T-helper 1 cell treated with Interleukin-12 subunit alpha and Interleukin-12 subunit beta and Interleukin-4 antibody, amounts not matched to agents 30 μg/mL and 1 μg/mL, for 36 hours (primary cell): ENCODE data around the gene UHRF2.
"Not testable (repeated sequence)": the region's sequence is repeated elsewhere in the genome, so short reads cannot be mapped to it uniquely, and the experiment has no call there.

Experiments
- H3K27ac Mint-ChIP-seq: one replicate; pipeline ENCODE4 v1.8.0; 2021; ENCODE audit warnings: mild to moderate bottlenecking, mixed read lengths
- H3K27me3 Mint-ChIP-seq: one replicate; pipeline ENCODE4 v1.8.0; 2021; ENCODE audit warnings: low read depth, mixed read lengths
- H3K36me3 Mint-ChIP-seq: one replicate; pipeline ENCODE4 v1.8.0; 2021; ENCODE audit warnings: low read depth, mixed read lengths
- H3K4me1 Mint-ChIP-seq: one replicate; pipeline ENCODE4 v1.8.0; 2021; ENCODE audit warnings: low read depth, mixed read lengths
- H3K4me3 Mint-ChIP-seq: one replicate; pipeline ENCODE4 v1.8.0; 2021; ENCODE audit warnings: mild to moderate bottlenecking, moderate library complexity, mixed read lengths
- H3K9me3 Mint-ChIP-seq: one replicate; pipeline ENCODE4 v1.8.0; 2021; ENCODE audit warnings: mixed read lengths

UHRF2 gene

GRCh38 chr9:6412487-6413364 is at the start of gene UHRF2:
UHRF2 (plus strand) TSS chr9:6413199; CDS start chr9:6413491, 292 bp downstream.
- Mint-ChIP-seq H3K27ac (peak within 1 kb of the TSS; percentile 93), H3K4me3 (peak within 1 kb of the TSS; percentile 90), H3K27me3 (peaks cover 5% of the 10 kb centered on the region), H3K36me3 (peaks cover 16% of the 10 kb centered on the region), H3K4me1 (peaks cover 41% of the 10 kb centered on the region), H3K9me3 (no peaks in the 10 kb centered on the region)

- no peak overlapping the region for H3K4me3 Mint-ChIP-seq
- peaks cover 19% of the 10 kb centered on the region for H3K9me3 Mint-ChIP-seq
- H3K36me3 Mint-ChIP-seq, result no peaks in the 10 kb centered on the region
- peaks cover under 1% of the 10 kb centered on the region for H3K27me3 Mint-ChIP-seq
- H3K4me1 Mint-ChIP-seq, result no peaks in the 10 kb centered on the region
- no peak overlapping the region for H3K27ac Mint-ChIP-seq
These were observed 45.7 kb upstream of the UHRF2 start for GRCh38 chr9:6367128-6367890.

- H3K4me3 Mint-ChIP-seq, result no peak overlapping the region
These were observed 44.2 kb upstream of the UHRF2 start for GRCh38 chr9:6368831-6369230.

GRCh38 chr9:6381477-6382012 is 31.5 kb upstream of the UHRF2 start:
- H3K4me1 Mint-ChIP-seq, result not testable (repeated sequence)

More at GRCh38 chr9:6368831-6369230, 44.2 kb upstream of the UHRF2 start:
- H3K36me3 Mint-ChIP-seq, result no peaks in the 10 kb centered on the region
- H3K9me3 Mint-ChIP-seq, result peaks cover 22% of the 10 kb centered on the region
- no peak overlapping the region for H3K27ac Mint-ChIP-seq
- no peaks in the 10 kb centered on the region for H3K27me3 Mint-ChIP-seq
- no peaks in the 10 kb centered on the region for H3K4me1 Mint-ChIP-seq

GRCh38 chr9:6382681-6383080 is 30.3 kb upstream of the UHRF2 start:
- H3K27me3 Mint-ChIP-seq, result peaks cover 8% of the 10 kb centered on the region
- H3K9me3 Mint-ChIP-seq, result peaks cover 12% of the 10 kb centered on the region
- H3K27ac Mint-ChIP-seq, result no peak overlapping the region
- H3K4me1 Mint-ChIP-seq, result no peaks in the 10 kb centered on the region
- H3K36me3 Mint-ChIP-seq, result no peaks in the 10 kb centered on the region
- H3K4me3 Mint-ChIP-seq, result no peak overlapping the region

More at GRCh38 chr9:6381477-6382012, 31.5 kb upstream of the UHRF2 start:
- peaks cover 10% of the 10 kb centered on the region for H3K9me3 Mint-ChIP-seq
- not testable (repeated sequence) for H3K27me3 Mint-ChIP-seq, H3K27ac Mint-ChIP-seq, H3K4me3 Mint-ChIP-seq, H3K36me3 Mint-ChIP-seq

- H3K4me1 Mint-ChIP-seq, result no peaks in the 10 kb centered on the region
- peaks cover 7% of the 10 kb centered on the region for H3K27me3 Mint-ChIP-seq
- peaks cover 12% of the 10 kb centered on the region for H3K9me3 Mint-ChIP-seq
- no peaks in the 10 kb centered on the region for H3K36me3 Mint-ChIP-seq
- H3K4me3 Mint-ChIP-seq, result no peak overlapping the region
- H3K27ac Mint-ChIP-seq, result no peak overlapping the region
These were observed 29.3 kb upstream of the UHRF2 start for GRCh38 chr9:6383551-6384225.

GRCh38 chr9:6384732-6385131 is 28.3 kb upstream of the UHRF2 start:
- Mint-ChIP-seq H3K9me3 (peaks cover 12% of the 10 kb centered on the region), H3K27ac (no peak overlapping the region), H3K4me3 (no peak overlapping the region), H3K4me1 (no peaks in the 10 kb centered on the region), H3K36me3 (no peaks in the 10 kb centered on the region), H3K27me3 (peaks cover 4% of the 10 kb centered on the region)

GRCh38 chr9:6399071-6399470 is 13.9 kb upstream of the UHRF2 start:
- Mint-ChIP-seq H3K27ac (no peak overlapping the region), H3K4me3 (no peak overlapping the region), H3K9me3 (no peaks in the 10 kb centered on the region), H3K4me1 (no peaks in the 10 kb centered on the region), H3K36me3 (no peaks in the 10 kb centered on the region), H3K27me3 (no peaks in the 10 kb centered on the region)

GRCh38 chr9:6405371-6405770 is 7.6 kb upstream of the UHRF2 start:
- H3K4me3 Mint-ChIP-seq, result no peak overlapping the region
- peaks cover 4% of the 10 kb centered on the region for H3K36me3 Mint-ChIP-seq
- no peak overlapping the region for H3K27ac Mint-ChIP-seq
- H3K27me3 Mint-ChIP-seq, result peaks cover 8% of the 10 kb centered on the region
- H3K9me3 Mint-ChIP-seq, result no peaks in the 10 kb centered on the region
- peaks cover 9% of the 10 kb centered on the region for H3K4me1 Mint-ChIP-seq

- peaks cover 4% of the 10 kb centered on the region for H3K36me3 Mint-ChIP-seq
- H3K4me3 Mint-ChIP-seq, result no peak overlapping the region
- H3K27me3 Mint-ChIP-seq, result peaks cover 8% of the 10 kb centered on the region
- no peak overlapping the region for H3K27ac Mint-ChIP-seq
- no peaks in the 10 kb centered on the region for H3K9me3 Mint-ChIP-seq
- peaks cover 14% of the 10 kb centered on the region for H3K4me1 Mint-ChIP-seq
These were observed 5.2 kb upstream of the UHRF2 start for GRCh38 chr9:6407778-6408177.

GRCh38 chr9:6408320-6408719 is 4.7 kb upstream of the UHRF2 start:
- peaks cover 8% of the 10 kb centered on the region for H3K27me3 Mint-ChIP-seq
- H3K4me1 Mint-ChIP-seq, result peaks cover 14% of the 10 kb centered on the region
- no peaks in the 10 kb centered on the region for H3K9me3 Mint-ChIP-seq
- no peak overlapping the region for H3K4me3 Mint-ChIP-seq
- peaks cover 4% of the 10 kb centered on the region for H3K36me3 Mint-ChIP-seq
- H3K27ac Mint-ChIP-seq, result no peak overlapping the region

GRCh38 chr9:6409811-6410210 is 3.2 kb upstream of the UHRF2 start:
- H3K27ac Mint-ChIP-seq, result no peak overlapping the region
- no peaks in the 10 kb centered on the region for H3K9me3 Mint-ChIP-seq
- H3K4me1 Mint-ChIP-seq, result peaks cover 20% of the 10 kb centered on the region
- H3K36me3 Mint-ChIP-seq, result peaks cover 7% of the 10 kb centered on the region
- no peak overlapping the region for H3K4me3 Mint-ChIP-seq
- H3K27me3 Mint-ChIP-seq, result peaks cover 8% of the 10 kb centered on the region

GRCh38 chr9:6410633-6411032 is 2.4 kb upstream of the UHRF2 start:
- Mint-ChIP-seq H3K4me3 (no peak overlapping the region), H3K27me3 (peaks cover 8% of the 10 kb centered on the region), H3K27ac (no peak overlapping the region), H3K4me1 (peaks cover 28% of the 10 kb centered on the region), H3K9me3 (no peaks in the 10 kb centered on the region), H3K36me3 (peaks cover 8% of the 10 kb centered on the region)
